RWPE2 (cell line): ENCODE measurements around the gene SLC7A6.

Source experiments
- ATAC-seq: fragments of 200-7000 bp; cut with Tn5 transposase; 3 replicates; pipeline ENCODE4 v1.9.1; 2021; ENCODE audit warnings: low read depth
- DNase-seq: peaks from one replicate; pipeline ENCODE4 v3.0.0-alpha.2; 2020; ENCODE audit warnings: low spot score
- H3K27ac ChIP-seq: fragments of 450-650 bp; 2 replicates; pipeline ENCODE4 v1.5.1; 2017; ENCODE audit warnings: mild to moderate bottlenecking; ENCODE audit not compliant: poor library complexity, severe bottlenecking
- H3K27me3 ChIP-seq: fragments of 250-450 bp; sonication (Bioruptor Pico); 2 replicates; pipeline ENCODE4 v1.5.1; 2021; ENCODE audit warnings: mild to moderate bottlenecking, moderate library complexity; ENCODE audit not compliant: insufficient read depth, poor library complexity, severe bottlenecking
- H3K36me3 ChIP-seq: fragments of 250-450 bp; sonication (Bioruptor Pico); 2 replicates; pipeline ENCODE4 v1.5.1; 2020; ENCODE audit warnings: low read depth, mild to moderate bottlenecking, moderate library complexity
- H3K4me1 ChIP-seq: fragments of 250-450 bp; sonication (Bioruptor Pico); 2 replicates; pipeline ENCODE4 v1.5.1; 2021; ENCODE audit warnings: mild to moderate bottlenecking, moderate library complexity; ENCODE audit not compliant: insufficient read depth, poor library complexity, severe bottlenecking
- H3K4me3 ChIP-seq: fragments of 250-450 bp; sonication (Bioruptor Pico); 2 replicates; pipeline ENCODE4 v1.5.1; 2021; ENCODE audit warnings: mild to moderate bottlenecking, moderate library complexity; ENCODE audit not compliant: severe bottlenecking
- H3K9me3 ChIP-seq: fragments of 250-450 bp; sonication (Bioruptor Pico); 2 replicates; pipeline ENCODE4 v1.5.1; 2021; ENCODE audit warnings: mild to moderate bottlenecking, moderate library complexity; ENCODE audit not compliant: severe bottlenecking
- TF ChIP-seq, protein P1 (sequence below): fragments of 450-650 bp; IDR thresholded peaks from one replicate; pipeline ENCODE4 v1.5.1; 2017; ENCODE audit warnings: mild to moderate bottlenecking, moderate library complexity; ENCODE audit not compliant: poor library complexity, severe bottlenecking

SLC7A6 gene

DNA sequence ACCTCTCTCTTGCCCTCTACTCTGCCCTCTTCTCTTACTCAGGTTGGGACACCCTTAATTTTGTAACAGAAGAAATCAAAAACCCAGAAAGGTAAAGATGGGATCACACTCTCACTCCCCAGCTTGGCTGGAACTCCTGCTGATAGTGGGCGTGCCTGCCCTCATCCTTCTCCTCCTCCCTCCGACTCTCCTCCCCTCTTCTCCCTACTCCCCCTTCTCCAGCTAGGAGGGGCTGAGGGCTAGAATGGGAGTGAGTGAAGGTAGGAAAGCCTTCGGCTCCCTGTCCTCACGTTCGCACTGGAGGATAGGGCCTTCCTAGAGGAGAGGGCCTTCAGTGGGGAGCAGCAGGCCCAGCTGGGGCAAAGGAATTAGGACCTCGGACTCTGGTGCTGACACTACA, 26.1 kb downstream of the SLC7A6 start:
- Histone ChIP-seq H3K9me3 (no peaks in the 10 kb centered on the region), H3K4me1 (no peaks in the 10 kb centered on the region), H3K27ac (no peak overlapping the region), H3K4me3 (no peak overlapping the region), H3K36me3 (peaks cover 80% of the 10 kb centered on the region), H3K27me3 (no peaks in the 10 kb centered on the region)
- no peak for DNase-seq
- TF ChIP-seq, protein P1, sequence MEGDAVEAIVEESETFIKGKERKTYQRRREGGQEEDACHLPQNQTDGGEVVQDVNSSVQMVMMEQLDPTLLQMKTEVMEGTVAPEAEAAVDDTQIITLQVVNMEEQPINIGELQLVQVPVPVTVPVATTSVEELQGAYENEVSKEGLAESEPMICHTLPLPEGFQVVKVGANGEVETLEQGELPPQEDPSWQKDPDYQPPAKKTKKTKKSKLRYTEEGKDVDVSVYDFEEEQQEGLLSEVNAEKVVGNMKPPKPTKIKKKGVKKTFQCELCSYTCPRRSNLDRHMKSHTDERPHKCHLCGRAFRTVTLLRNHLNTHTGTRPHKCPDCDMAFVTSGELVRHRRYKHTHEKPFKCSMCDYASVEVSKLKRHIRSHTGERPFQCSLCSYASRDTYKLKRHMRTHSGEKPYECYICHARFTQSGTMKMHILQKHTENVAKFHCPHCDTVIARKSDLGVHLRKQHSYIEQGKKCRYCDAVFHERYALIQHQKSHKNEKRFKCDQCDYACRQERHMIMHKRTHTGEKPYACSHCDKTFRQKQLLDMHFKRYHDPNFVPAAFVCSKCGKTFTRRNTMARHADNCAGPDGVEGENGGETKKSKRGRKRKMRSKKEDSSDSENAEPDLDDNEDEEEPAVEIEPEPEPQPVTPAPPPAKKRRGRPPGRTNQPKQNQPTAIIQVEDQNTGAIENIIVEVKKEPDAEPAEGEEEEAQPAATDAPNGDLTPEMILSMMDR: no peak
- no peak for ATAC-seq

DNA sequence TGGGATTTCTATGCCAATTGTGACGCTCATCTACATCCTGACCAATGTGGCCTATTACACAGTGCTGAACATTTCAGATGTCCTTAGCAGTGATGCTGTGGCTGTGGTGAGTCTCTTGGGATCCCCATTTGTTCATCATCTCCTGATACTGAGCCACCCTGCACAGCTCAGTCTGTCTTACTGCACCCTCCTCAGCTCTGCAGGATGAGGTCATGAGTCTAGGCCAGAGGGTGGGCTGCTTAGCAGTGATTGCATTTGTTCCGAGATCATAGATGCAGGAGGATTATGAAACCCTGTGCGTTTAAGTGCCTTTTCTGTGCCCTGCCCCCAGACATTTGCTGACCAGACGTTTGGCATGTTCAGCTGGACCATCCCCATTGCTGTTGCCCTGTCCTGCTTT, 26.9 kb downstream of the SLC7A6 start:
- TF ChIP-seq, protein P1: no peak
- ATAC-seq: no peak
- Histone ChIP-seq H3K27ac (no peak overlapping the region), H3K4me1 (no peaks in the 10 kb centered on the region), H3K9me3 (no peaks in the 10 kb centered on the region), H3K36me3 (peaks cover 84% of the 10 kb centered on the region), H3K4me3 (no peak overlapping the region), H3K27me3 (no peaks in the 10 kb centered on the region)
- no peak for DNase-seq

DNA sequence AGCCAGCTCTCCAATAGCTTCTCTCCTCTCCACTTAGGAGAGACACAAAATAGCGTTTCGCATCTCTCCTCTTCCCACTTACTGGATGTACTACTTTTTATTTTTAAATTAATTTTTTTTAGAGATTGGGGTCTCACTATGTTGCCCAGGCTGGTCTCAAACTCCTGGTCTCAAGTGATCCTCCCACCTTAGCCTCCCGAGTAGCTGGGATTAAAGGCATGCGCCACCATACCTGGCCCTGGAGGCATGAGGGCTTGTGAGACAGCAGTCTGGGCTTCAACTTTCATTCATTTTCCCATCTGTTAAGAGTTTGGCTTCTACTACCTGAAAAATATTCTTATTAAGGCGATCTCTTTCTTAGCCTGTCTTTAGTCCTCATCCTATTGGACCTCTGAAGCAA, 28.1 kb downstream of the SLC7A6 start:
- DNase-seq: no peak
- no peak overlapping the region for H3K4me3 ChIP-seq
- H3K9me3 ChIP-seq: no peaks in the 10 kb centered on the region
- peaks cover 87% of the 10 kb centered on the region for H3K36me3 ChIP-seq
- no peaks in the 10 kb centered on the region for H3K27me3 ChIP-seq
- no peaks in the 10 kb centered on the region for H3K4me1 ChIP-seq
- TF ChIP-seq, protein P1: no peak
- no peak for ATAC-seq
- no peak overlapping the region for H3K27ac ChIP-seq

DNA sequence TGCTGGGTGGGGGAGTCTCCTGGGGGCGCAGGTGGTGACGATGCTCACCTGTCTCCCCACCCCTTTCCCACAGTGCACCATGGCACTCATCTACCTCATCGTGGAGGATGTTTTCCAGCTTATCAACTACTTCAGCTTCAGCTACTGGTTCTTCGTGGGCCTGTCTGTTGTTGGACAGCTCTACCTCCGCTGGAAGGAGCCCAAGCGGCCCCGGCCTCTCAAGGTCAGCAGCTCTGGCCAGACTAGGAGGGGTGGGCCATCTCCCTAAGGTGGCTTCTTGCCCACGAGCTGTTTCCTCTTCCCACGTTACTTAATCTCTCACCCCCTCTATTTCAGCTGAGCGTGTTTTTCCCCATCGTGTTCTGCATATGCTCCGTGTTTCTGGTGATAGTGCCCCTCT, 32.0 kb downstream of the SLC7A6 start:
- Histone ChIP-seq H3K27ac (no peak overlapping the region), H3K4me1 (peaks cover 25% of the 10 kb centered on the region), H3K4me3 (no peak overlapping the region), H3K9me3 (no peaks in the 10 kb centered on the region), H3K27me3 (no peaks in the 10 kb centered on the region), H3K36me3 (peaks cover 90% of the 10 kb centered on the region)
- ATAC-seq: no peak
- TF ChIP-seq, protein P1: no peak
- DNase-seq: no peak

DNA sequence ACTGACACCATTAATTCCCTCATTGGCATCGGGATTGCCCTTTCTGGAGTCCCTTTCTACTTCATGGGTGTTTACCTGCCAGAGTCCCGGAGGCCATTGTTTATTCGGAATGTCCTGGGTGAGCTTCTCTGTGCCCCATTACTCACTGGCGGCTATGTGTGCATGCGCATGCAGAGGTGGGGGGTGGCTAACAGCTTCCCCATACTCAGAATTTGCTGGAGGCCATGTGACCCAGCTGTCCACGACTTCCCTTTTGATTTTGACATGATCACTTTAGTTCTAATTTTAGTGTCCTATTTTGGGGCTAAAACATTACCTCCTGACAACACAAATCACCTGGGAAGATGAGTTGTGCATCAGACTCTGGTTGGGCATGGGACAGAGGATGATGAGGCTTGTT, 32.4 kb downstream of the SLC7A6 start:
- no peaks in the 10 kb centered on the region for H3K9me3 ChIP-seq
- H3K36me3 ChIP-seq: peaks cover 90% of the 10 kb centered on the region
- DNase-seq (no peak), ATAC-seq (no peak)
- H3K27me3 ChIP-seq: no peaks in the 10 kb centered on the region
- no peak overlapping the region for H3K4me3 ChIP-seq
- TF ChIP-seq, protein P1: no peak
- H3K27ac ChIP-seq: no peak overlapping the region
- peaks cover 25% of the 10 kb centered on the region for H3K4me1 ChIP-seq
